H1 (cell line): ENCODE results near the gene SYDE1. TPM values are rescaled to one million over a fixed set of nuclear protein-coding genes. Genes with fewer than 3 reads are reported as not detected.

Experiments
- CTCF ChIA-PET: fragments of 300-600 bp; sonication (Branson Sonifier 250); formaldehyde crosslinking; loops from one replicate; lab custom pipeline; 2021; ENCODE audit not compliant: partially characterized antibody; lab: Charles Lee
- POLR2A ChIA-PET: fragments of 300-600 bp; sonication (Branson Sonifier 250); formaldehyde crosslinking; loops from one replicate; lab custom pipeline; 2021; ENCODE audit warnings: inconsistent platforms; ENCODE audit not compliant: partially characterized antibody; lab: Charles Lee
- DNase-seq, 2 experiments: peaks; one replicate each; pipeline versions ENCODE4 v3.0.0 to v3.0.0-alpha.2; 2010 to 2022; ENCODE audit warnings: low spot score in 2 of 2, low read depth in 1 of 2, mixed read lengths in 1 of 2
- FAIRE-seq: peaks from 2 replicates; lab custom pipeline; 2011; peaks lifted over from hg19 to GRCh38; lab: Jason Lieb, UNC
- H2AFZ ChIP-seq: 2 replicates; pipeline ENCODE4 v1.8.1; 2012; ENCODE audit warnings: low read length, inconsistent platforms
- H2AK5ac ChIP-seq: 2 replicates; pipeline ENCODE4 v1.6.1; 2013; ENCODE audit warnings: low read depth, low read length
- H2BK120ac ChIP-seq: replicated peaks from 2 replicates; pipeline ENCODE3; 2013; ENCODE audit warnings: low read depth, low read length, inconsistent platforms
- H2BK12ac ChIP-seq: 2 replicates; pipeline ENCODE4 v1.6.1; 2013; ENCODE audit warnings: low read depth, low read length
- H2BK15ac ChIP-seq: 2 replicates; pipeline ENCODE4 v1.6.1; 2013; ENCODE audit warnings: low read length
- H2BK20ac ChIP-seq: 2 replicates; pipeline ENCODE4 v1.6.1; 2013; ENCODE audit warnings: low read length
- H2BK5ac ChIP-seq: 2 replicates; pipeline ENCODE4 v1.6.1; 2013; ENCODE audit warnings: low read depth, low read length
- H3K14ac ChIP-seq: 2 replicates; pipeline ENCODE4 v1.6.1; 2013; ENCODE audit warnings: inconsistent platforms; ENCODE audit not compliant: insufficient read length
- H3K18ac ChIP-seq: 2 replicates; pipeline ENCODE4 v1.6.1; 2013; ENCODE audit warnings: low read length; ENCODE audit errors: extremely low read depth
- H3K23ac ChIP-seq: 2 replicates; pipeline ENCODE4 v1.6.1; 2013; ENCODE audit warnings: inconsistent platforms; ENCODE audit not compliant: insufficient read length
- H3K23me2 ChIP-seq: 2 replicates; pipeline ENCODE4 v1.6.1; 2013; ENCODE audit warnings: low read depth, low read length
- H3K27ac ChIP-seq: 2 replicates; pipeline ENCODE4 v1.6.1; 2011; ENCODE audit warnings: low read depth, low read length, inconsistent platforms
- H3K27me3 ChIP-seq, 4 experiments: replicated peaks in 1 of 4; 1 replicate in 1 of 4; 2 replicates in 3 of 4; pipeline versions ENCODE4 v1.6.1 to v1.8.1; 2011 to 2013; ENCODE audit warnings: low read length in 3 of 4, mild to moderate bottlenecking in 3 of 4, inconsistent platforms in 2 of 4, mixed read lengths in 2 of 4, moderate library complexity in 1 of 4; ENCODE audit not compliant: control insufficient read depth in 3 of 4, insufficient read depth in 3 of 4; ENCODE audit errors: extremely low read depth in 1 of 4
- H3K36me3 ChIP-seq, 4 experiments: 2 replicates each; pipeline versions ENCODE4 v1.6.1 to v1.8.1; 2011 to 2013; ENCODE audit warnings: mild to moderate bottlenecking in 4 of 4, low read length in 3 of 4, moderate library complexity in 2 of 4, control low read depth in 1 of 4, inconsistent platforms in 1 of 4; ENCODE audit not compliant: insufficient read depth in 4 of 4, control insufficient read depth in 2 of 4
- H3K4ac ChIP-seq: replicated peaks from 2 replicates; pipeline ENCODE3; 2013; ENCODE audit warnings: low read length, low read depth, mixed read lengths, inconsistent platforms; ENCODE audit not compliant: insufficient read length
- H3K4me1 ChIP-seq, 4 experiments: replicated peaks in 1 of 4; 1 replicate in 1 of 4; 2 replicates in 3 of 4; pipeline versions ENCODE4 v1.6.1 to v1.8.1; 2011 to 2013; ENCODE audit warnings: low read length in 3 of 4, inconsistent platforms in 2 of 4, mixed read lengths in 1 of 4; ENCODE audit not compliant: insufficient read depth in 4 of 4, control insufficient read depth in 3 of 4
- H3K4me2 ChIP-seq, 2 experiments: 2 replicates each; pipeline versions ENCODE4 v1.6.1 to v1.8.1; 2011 to 2013; ENCODE audit warnings: low read depth in 2 of 2, low read length in 2 of 2, control low read depth in 1 of 2, inconsistent platforms in 1 of 2, mild to moderate bottlenecking in 1 of 2; ENCODE audit not compliant: insufficient read depth in 1 of 2
- H3K4me3 ChIP-seq, 4 experiments: fragments of 200-600, 300-600 bp in 1 of 4; sonication (generic), shearing (Covaris generic), sonication (Bioruptor Twin) in 1 of 4; 2 replicates each; pipeline versions ENCODE4 v1.5.1 to v1.8.1; 2011 to 2016; ENCODE audit warnings: low read length in 4 of 4, low read depth in 3 of 4, control low read depth in 2 of 4, inconsistent platforms in 2 of 4, mild to moderate bottlenecking in 2 of 4, mixed read lengths in 1 of 4, moderate library complexity in 1 of 4; ENCODE audit not compliant: insufficient read depth in 2 of 4; ENCODE audit errors: extremely low read depth in 1 of 4
- H3K56ac ChIP-seq: replicated peaks from 2 replicates; pipeline ENCODE3; 2013; ENCODE audit warnings: low read depth, mild to moderate bottlenecking, mixed read lengths, low read length, inconsistent platforms; ENCODE audit not compliant: insufficient read length
- H3K79me1 ChIP-seq: 2 replicates; pipeline ENCODE4 v1.6.1; 2013; ENCODE audit warnings: low read depth, low read length, control low read depth
- H3K79me2 ChIP-seq, 2 experiments: 2 replicates each; pipeline versions ENCODE4 v1.6.1 to v1.8.1; 2012 to 2013; ENCODE audit warnings: low read length in 2 of 2, mild to moderate bottlenecking in 2 of 2, inconsistent platforms in 1 of 2; ENCODE audit not compliant: insufficient read depth in 2 of 2, control insufficient read depth in 1 of 2
- H3K9ac ChIP-seq, 4 experiments: replicated peaks in 1 of 4; 1 replicate in 1 of 4; 2 replicates in 3 of 4; pipeline versions ENCODE4 v1.6.1 to v1.8.1; 2011 to 2013; ENCODE audit warnings: low read depth in 3 of 4, low read length in 3 of 4, control low read depth in 2 of 4, mild to moderate bottlenecking in 2 of 4, moderate library complexity in 2 of 4, inconsistent platforms in 1 of 4; ENCODE audit errors: extremely low read depth in 1 of 4
- H3K9me3 ChIP-seq, 2 experiments: 2 replicates each; pipeline versions ENCODE4 v1.6.1 to v1.8.1; 2012 to 2013; ENCODE audit warnings: mild to moderate bottlenecking in 2 of 2, moderate library complexity in 2 of 2, control low read depth in 1 of 2, inconsistent platforms in 1 of 2, low read depth in 1 of 2, low read length in 1 of 2, mixed read lengths in 1 of 2; ENCODE audit not compliant: insufficient read depth in 2 of 2
- H4K20me1 ChIP-seq, 2 experiments: replicated peaks in 1 of 2; 2 replicates each; pipeline versions ENCODE3 to v1.8.1; 2011 to 2013; ENCODE audit warnings: inconsistent platforms in 2 of 2, low read length in 2 of 2, mild to moderate bottlenecking in 1 of 2; ENCODE audit not compliant: insufficient read depth in 2 of 2, control insufficient read depth in 1 of 2
- H4K5ac ChIP-seq: 2 replicates; pipeline ENCODE4 v1.6.1; 2013; ENCODE audit warnings: low read length, low read depth, mixed read lengths, inconsistent platforms; ENCODE audit not compliant: insufficient read length
- H4K8ac ChIP-seq: 2 replicates; pipeline ENCODE4 v1.8.0; 2013; ENCODE audit warnings: mild to moderate bottlenecking, moderate library complexity, low read length, inconsistent platforms; ENCODE audit not compliant: insufficient read depth; ENCODE audit errors: extremely low read depth
- H4K91ac ChIP-seq: replicated peaks from 2 replicates; pipeline ENCODE3; 2013; ENCODE audit warnings: low read length, mixed read lengths, inconsistent platforms; ENCODE audit not compliant: insufficient read length
- CEBPB ChIP-seq: IDR thresholded peaks from 2 replicates; pipeline ENCODE4 v1.6.1; 2012; ENCODE audit warnings: low read depth, low read length
- CHD1 ChIP-seq: IDR thresholded peaks from 2 replicates; pipeline ENCODE4 v1.6.1; 2012; ENCODE audit warnings: low read depth, low read length, improper control_type of control experiment
- FOSL1 ChIP-seq: IDR thresholded peaks from 2 replicates; pipeline ENCODE4 v1.6.1; 2011; ENCODE audit warnings: mild to moderate bottlenecking, low read depth, low read length, moderate library complexity; ENCODE audit not compliant: insufficient read depth
- GABPA ChIP-seq: IDR thresholded peaks from 2 replicates; pipeline ENCODE4 v1.6.1; 2011; ENCODE audit warnings: mild to moderate bottlenecking, low read length, moderate library complexity, borderline replicate concordance; ENCODE audit not compliant: insufficient read depth
- GTF2F1 ChIP-seq: IDR thresholded peaks from 2 replicates; pipeline ENCODE4 v1.6.1; 2012; ENCODE audit warnings: low read depth, low read length, improper control_type of control experiment, borderline replicate concordance
- KDM1A ChIP-seq: fragments of 200-600, 300-600 bp; sonication (generic); IDR thresholded peaks from 2 replicates; pipeline ENCODE4 v1.7.1; 2016; ENCODE audit warnings: mild to moderate bottlenecking, low read length, borderline replicate concordance
- MAX ChIP-seq: IDR thresholded peaks from 2 replicates; pipeline ENCODE4 v1.6.1; 2012; ENCODE audit warnings: inconsistent platforms
- POU5F1 ChIP-seq: IDR thresholded peaks from 2 replicates; pipeline ENCODE4 v1.6.1; 2011; ENCODE audit warnings: low read depth, mild to moderate bottlenecking, low read length, moderate library complexity
- RAD21 ChIP-seq, 2 experiments: IDR thresholded peaks in 1 of 2; conservative IDR thresholded peaks in 1 of 2; 2 replicates each; pipeline ENCODE4 v1.6.1; 2011; ENCODE audit warnings: low read depth in 2 of 2, low read length in 2 of 2, improper control_type of control experiment in 1 of 2, inconsistent platforms in 1 of 2, mild to moderate bottlenecking in 1 of 2, moderate library complexity in 1 of 2
- RBBP5 ChIP-seq: IDR thresholded peaks from 2 replicates; pipeline ENCODE4 v1.7.1; 2012; ENCODE audit warnings: low read depth, mild to moderate bottlenecking, inconsistent platforms, low read length, moderate library complexity, borderline replicate concordance
- SIN3A ChIP-seq, 2 experiments: IDR thresholded peaks in 1 of 2; conservative IDR thresholded peaks in 1 of 2; 2 replicates each; pipeline ENCODE4 v1.6.1; 2011 to 2012; ENCODE audit warnings: low read length in 2 of 2, improper control_type of control experiment in 1 of 2, low read depth in 1 of 2, mild to moderate bottlenecking in 1 of 2
- SP2 ChIP-seq: IDR thresholded peaks from 2 replicates; pipeline ENCODE4 v1.6.1; 2012; ENCODE audit warnings: mild to moderate bottlenecking, low read length, inconsistent platforms
- TCF12 ChIP-seq: IDR thresholded peaks from 2 replicates; pipeline ENCODE4 v1.6.1; 2011; ENCODE audit warnings: low read depth, mild to moderate bottlenecking, low read length
- WGBS, 2 experiments: shearing (Covaris generic) in 1 of 2; methylation state at CpG; one replicate each; pipeline versions ENCODE4 v1.1.6 to v1.1.7; 2013 to 2015; ENCODE audit warnings: low lambda C conversion rate in 2 of 2, mixed read lengths in 2 of 2, inconsistent platforms in 1 of 2, low coverage in 1 of 2, missing lambda C conversion rate in 1 of 2; ENCODE audit not compliant: insufficient replicate concordance in 2 of 2, insufficient coverage in 1 of 2, insufficient read length in 1 of 2; ENCODE audit errors: extremely low coverage in 1 of 2, missing lambda C conversion rate in 1 of 2; 5-methylcytosine and 5-hydroxymethylcytosine counted together
- polyA plus RNA-seq, 7 experiments: library from polyadenylated mRNA; depleted of rRNA in 3 of 7; stranded (reverse) in 5 of 7; unstranded in 2 of 7; fragments of >200 nt in 5 of 7; fragments of 200-250 nt in 2 of 7; gene quantifications; 1 replicate in 5 of 7; 2 replicates in 1 of 7; 4 replicates in 1 of 7; pipeline versions ENCODE4 v1.2.1 to v1.2.3, GENCODE V29; 2011 to 2013; ENCODE audit warnings: missing spikeins in 2 of 7, mixed read lengths in 2 of 7
- total RNA-seq: library from RNA; stranded (reverse); fragmentation: NEBNext Ultra II Directional; extraction: Animal tissue kit (Norgen Biotek cat#: 25700); gene quantifications from 2 replicates; pipeline ENCODE4 v1.2.1, GENCODE V29; 2021

The SYDE1 gene
- total and polyA plus RNA-seq, 2 of the 8 experiments (the other 6 are each of a cell fraction or from before 2014, with no cell fraction given): 12.0 to 16.8 TPM

- H3K27ac ChIP-seq: no peak overlapping the region
- peaks cover 9% of the 10 kb centered on the region for H3K79me1 ChIP-seq
- H3K79me2 ChIP-seq: peaks cover 0 to 13% of the 10 kb centered on the region in 2 experiments; a peak in 2 of 4 replicates
- H3K9me3 ChIP-seq: peaks cover 2 to 4% of the 10 kb centered on the region in 2 experiments; a peak in 1 of 4 replicates
- no peak for DNase-seq
- H4K5ac ChIP-seq: no peak overlapping the region
- no peak overlapping the region for H2BK12ac ChIP-seq
- peaks cover 8% of the 10 kb centered on the region; the same call in 1 of the 2 replicates for H3K23me2 ChIP-seq
- H3K9ac ChIP-seq: no peak overlapping the region; a peak in 1 of 7 replicates
- no peak overlapping the region for H3K18ac ChIP-seq
- no peak overlapping the region for H2BK120ac ChIP-seq
- peak overlapping the region in 1 of 2 experiments; percentile 79; a peak in 1 of 4 replicates for H3K4me2 ChIP-seq
- H3K27me3 ChIP-seq: no peaks in the 10 kb centered on the region
- H2BK15ac ChIP-seq: no peak overlapping the region
- H2BK5ac ChIP-seq: no peak overlapping the region
- H4K20me1 ChIP-seq: peaks cover 2 to 3% of the 10 kb centered on the region in 2 experiments
- H2AK5ac ChIP-seq: no peak overlapping the region
- POLR2A ChIA-PET: interaction anchor here (0.8 to 5.1 kb wide), 9 partner anchors 11 to 295 kb away, joined by 3 to 67 read pairs (median 3); partner anchors contain the start of gene AKAP8L
- no peak overlapping the region for H3K23ac ChIP-seq
- H4K91ac ChIP-seq: no peak overlapping the region
- FAIRE-seq: no peak
- H3K36me3 ChIP-seq: peaks cover 5 to 20% (median 14%) of the 10 kb centered on the region in 4 experiments; a peak in 7 of 8 replicates
- H3K4ac ChIP-seq: no peak overlapping the region
- H2AFZ ChIP-seq: no peak overlapping the region
- CTCF ChIA-PET: interaction anchor here (0.6 to 5.7 kb wide), 7 partner anchors 13 to 108 kb away, joined by 3 to 39 read pairs (median 5); partner anchors contain the start of gene EPHX3
- no peak overlapping the region for H2BK20ac ChIP-seq
- H3K14ac ChIP-seq: no peak overlapping the region
- peaks cover 0 to 9% (median 1%) of the 10 kb centered on the region in 4 experiments; a peak in 4 of 7 replicates for H3K4me1 ChIP-seq
- H3K4me3 ChIP-seq: peak overlapping the region in 2 of 4 experiments; percentile 68 to 75; a peak in 4 of 8 replicates
- H3K56ac ChIP-seq: no peak overlapping the region
- H4K8ac ChIP-seq: no peak overlapping the region; the same call in 1 of the 2 replicates
- WGBS, 2 experiments: 92% methylated on average over 5 of the region's 5 CpGs; no CpG with 5 or more reads in 1 of the 2 experiments
- TF ChIP-seq FOSL1 (no peak), RBBP5 (no peak), SP2 (no peak), TCF12 (no peak), POU5F1 (no peak), CHD1 (no peak), GTF2F1 (no peak), SIN3A (conservative IDR thresholded peaks at IDR 0.05 in 1 of 2, IDR thresholded peaks at IDR 0.05 in 1 of 2; ENCODE audit: low read depth in 1 of 2, low read length in 2 of 2) (no peak), MAX (no peak), RAD21 (IDR thresholded peaks at IDR 0.05 in 1 of 2, conservative IDR thresholded peaks at IDR 0.05 in 1 of 2; ENCODE audit: low read depth in 2 of 2, low read length in 2 of 2) (no peak), CEBPB (no peak), KDM1A (no peak), GABPA (no peak)
These were observed 16.7 kb downstream of the SYDE1 start for GRCh38 chr19:15123900-15124299.
